ENCODE results near the gene OR4D6. TPM values are rescaled to one million over a fixed set of nuclear protein-coding genes. Genes with fewer than 3 reads are reported as not detected.

OR4D6 gene
- not detected in 2 replicates for total RNA-seq

GRCh38 chr11:59456661-59457060, at the start of gene OR4D6:
Gene OR4D6 (plus strand): TSS chr11:59456961. CDS start chr11:59456961, 0 bp downstream.

GRCh38 chr11:59426361-59427067, 30.2 kb upstream of the OR4D6 start, which contains the start of gene OR5A2:
Gene OR5A2 (minus strand): TSS chr11:59426413. CDS start chr11:59422953, 3,460 bp downstream.

GRCh38 chr11:59436169-59436568, 20.6 kb upstream of the OR4D6 start, which contains the start of gene OR5A1:
Gene OR5A1 (plus strand): TSS chr11:59436469. CDS start chr11:59443169, 6,700 bp downstream.

GRCh38 chr11:59473015-59473414, 16.3 kb downstream of the OR4D6 start, which contains the start of gene OR4D10:
Gene OR4D10 (plus strand): TSS chr11:59473315. CDS start chr11:59477430, 4,115 bp downstream.

GRCh38 chr11:59503276-59503675, 46.5 kb downstream of the OR4D6 start, which contains the start of gene OR4D11:
Gene OR4D11 (plus strand): TSS chr11:59503576. CDS start chr11:59503576, 0 bp downstream.

Other genes with a start within 250 kb of the OR4D6 start
- gene MPEG1, start 244.0 kb upstream of the OR4D6 start, total RNA-seq = not detected in 2 replicates
- gene OR5AN1, start 98.1 kb upstream of the OR4D6 start, total RNA-seq = not detected in 2 replicates
- gene OR5A2, start 30.5 kb upstream of the OR4D6 start, total RNA-seq = not detected in 2 replicates
- gene OR5A1, start 20.5 kb upstream of the OR4D6 start, total RNA-seq = not detected in 2 replicates
- not detected in 2 replicates for gene OR4D10, start 16.4 kb downstream of the OR4D6 start, total RNA-seq
- gene OR4D11, start 46.6 kb downstream of the OR4D6 start, total RNA-seq = not detected in 2 replicates
- not detected in 2 replicates for gene OR4D9, start 54.6 kb downstream of the OR4D6 start, total RNA-seq
- gene OSBP, start 158.8 kb downstream of the OR4D6 start, total RNA-seq = 26.5 and 27.1 TPM in 2 replicates
- gene PATL1, start 212.1 kb downstream of the OR4D6 start, total RNA-seq = 4.0 and 7.2 TPM in 2 replicates